PC-3 (cell line): ENCODE data around the gene SLC13A2. TPM values are rescaled to one million over a fixed set of nuclear protein-coding genes. Genes with fewer than 3 reads are reported as not detected.
"Not testable (repeated sequence)": the region's sequence is repeated elsewhere in the genome, so short reads cannot be mapped to it uniquely, and the experiment has no call there.

Source experiments
- ATAC-seq: fragments of 200-7000 bp; cut with Tn5 transposase; 2 replicates; pipeline ENCODE4 v1.9.1; 2020; ENCODE audit warnings: mild to moderate bottlenecking, moderate library complexity
- BruUV-seq: library from RNA; stranded (reverse); fragments of 400-500 nt; replicated peaks from 2 replicates; lab custom pipeline; 2021; lab: Mats Ljungman, UMichigan
- CTCF ChIA-PET: fragments of 300-600 bp; sonication (Branson Sonifier 250); formaldehyde crosslinking; loops from one replicate; lab custom pipeline; 2022; ENCODE audit warnings: antibody characterized with exemption; lab: Charles Lee
- POLR2A ChIA-PET: fragments of 300-600 bp; sonication (Branson Sonifier 250); formaldehyde crosslinking; loops from one replicate; lab custom pipeline; 2022; ENCODE audit warnings: antibody characterized with exemption; ENCODE audit not compliant: unreplicated experiment; lab: Charles Lee
- DNase-seq: peaks from one replicate; pipeline ENCODE4 v3.0.0-alpha.2; 2015
- H2AFZ ChIP-seq: fragments of 300-600 bp; sonication (generic); 2 replicates; pipeline ENCODE4 v1.6.0; 2016; ENCODE audit warnings: antibody characterized with exemption, low read length
- H3F3A ChIP-seq: fragments of 300-600 bp; sonication (generic); one replicate; pipeline ENCODE4 v1.6.0; 2017; ENCODE audit warnings: antibody characterized with exemption, low read length, control low read depth, mild to moderate bottlenecking; ENCODE audit not compliant: unreplicated experiment
- H3K27ac ChIP-seq: fragments of 300-600 bp; sonication (generic); 2 replicates; pipeline ENCODE4 v1.5.1; 2016; ENCODE audit warnings: mild to moderate bottlenecking, low read length
- H3K27me3 ChIP-seq: fragments of 300-600 bp; sonication (generic); 2 replicates; pipeline ENCODE4 v1.6.1; 2016; ENCODE audit warnings: low read length, mixed read lengths
- H3K36me3 ChIP-seq: fragments of 300-600 bp; sonication (generic); 2 replicates; pipeline ENCODE4 v1.6.1; 2016; ENCODE audit warnings: low read depth, mixed run types, low read length, mixed read lengths
- H3K4me1 ChIP-seq: fragments of 300-600 bp; sonication (generic); 2 replicates; pipeline ENCODE4 v1.5.1; 2016; ENCODE audit warnings: low read length; ENCODE audit not compliant: insufficient read depth
- H3K4me2 ChIP-seq: fragments of 300-600 bp; sonication (generic); 2 replicates; pipeline ENCODE4 v1.6.0; 2016; ENCODE audit warnings: low read length
- H3K4me3 ChIP-seq: fragments of 300-600 bp; sonication (generic); 2 replicates; pipeline ENCODE4 v1.5.1; 2016; ENCODE audit warnings: mild to moderate bottlenecking, low read length, mixed read lengths
- H3K79me2 ChIP-seq: fragments of 300-600 bp; sonication (generic); 2 replicates; pipeline ENCODE4 v1.6.1; 2017; ENCODE audit warnings: low read length, mixed read lengths
- H3K9ac ChIP-seq: fragments of 300-600 bp; sonication (generic); 2 replicates; pipeline ENCODE4 v1.6.0; 2016; ENCODE audit warnings: mild to moderate bottlenecking, low read length
- H3K9me2 ChIP-seq: fragments of 300-600 bp; sonication (generic); replicated peaks from 2 replicates; pipeline ENCODE4 v1.6.1; 2016; ENCODE audit warnings: mixed run types, low read length, mixed read lengths
- H3K9me3 ChIP-seq: fragments of 300-600 bp; sonication (generic); 2 replicates; pipeline ENCODE4 v1.6.1; 2016; ENCODE audit warnings: low read length, mixed read lengths
- H4K20me1 ChIP-seq: fragments of 300-600 bp; sonication (generic); 2 replicates; pipeline ENCODE4 v1.6.1; 2016; ENCODE audit warnings: low read length, mixed read lengths
- EZH2 ChIP-seq: fragments of 300-600 bp; sonication (generic); IDR thresholded peaks from one replicate; pipeline ENCODE4 v1.6.1; 2017; ENCODE audit warnings: antibody characterized with exemption, mild to moderate bottlenecking, low read length; ENCODE audit not compliant: unreplicated experiment
- EZH2phosphoT487 ChIP-seq: fragments of 300-600 bp; sonication (generic); IDR thresholded peaks from 2 replicates; pipeline ENCODE4 v1.6.1; 2018; ENCODE audit warnings: mild to moderate bottlenecking, antibody characterized with exemption, low read length, borderline replicate concordance
- intact Hi-C: fragments of 100-400 bp; cut with micrococcal nuclease; formaldehyde crosslinking; loops from 2 replicates; pipeline ENCODE4 v1.9.0; 2023
- total RNA-seq: library from RNA; depleted of rRNA; stranded (reverse); fragments of >200 nt; gene quantifications from 2 replicates; pipeline ENCODE4 v1.2.3, GENCODE V29; 2014
- TF ChIP-seq, protein P1 (sequence below): fragments of 300-600 bp; sonication (generic); conservative IDR thresholded peaks from 2 replicates; pipeline ENCODE4 v1.5.1; 2017; ENCODE audit warnings: antibody characterized with exemption, low read depth, mild to moderate bottlenecking, low read length

The SLC13A2 gene
- total RNA-seq, 1 experiment from 2014 or later = not detected

DNA sequence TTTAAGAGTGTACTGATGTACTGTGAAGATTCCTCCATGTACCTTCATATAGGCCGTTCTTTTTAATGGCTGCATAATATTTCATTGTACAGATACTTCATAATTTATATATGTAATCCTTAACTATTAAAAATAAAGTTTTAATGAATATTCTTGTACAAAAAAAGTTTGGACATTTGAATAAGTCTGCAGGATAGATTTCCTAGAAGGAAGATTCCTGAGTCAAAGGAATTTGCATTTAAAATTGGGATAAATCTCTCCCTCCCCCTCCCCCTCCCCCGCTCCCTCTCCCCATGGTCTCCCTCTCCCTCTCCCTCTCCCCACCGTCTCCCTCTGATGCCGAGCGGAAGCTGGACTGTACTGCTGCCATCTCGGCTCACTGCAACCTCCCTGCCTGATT is 15.6 kb upstream of the SLC13A2 start:
- no peaks in the 10 kb centered on the region for H3K9me3 ChIP-seq
- ChIA-PET CTCF (no interaction called here), POLR2A (no interaction called here)
- DNase-seq (no peak), ATAC-seq (no peak)
- TF ChIP-seq EZH2phosphoT487 (no peak), EZH2 (no peak)
- TF ChIP-seq, protein P1, sequence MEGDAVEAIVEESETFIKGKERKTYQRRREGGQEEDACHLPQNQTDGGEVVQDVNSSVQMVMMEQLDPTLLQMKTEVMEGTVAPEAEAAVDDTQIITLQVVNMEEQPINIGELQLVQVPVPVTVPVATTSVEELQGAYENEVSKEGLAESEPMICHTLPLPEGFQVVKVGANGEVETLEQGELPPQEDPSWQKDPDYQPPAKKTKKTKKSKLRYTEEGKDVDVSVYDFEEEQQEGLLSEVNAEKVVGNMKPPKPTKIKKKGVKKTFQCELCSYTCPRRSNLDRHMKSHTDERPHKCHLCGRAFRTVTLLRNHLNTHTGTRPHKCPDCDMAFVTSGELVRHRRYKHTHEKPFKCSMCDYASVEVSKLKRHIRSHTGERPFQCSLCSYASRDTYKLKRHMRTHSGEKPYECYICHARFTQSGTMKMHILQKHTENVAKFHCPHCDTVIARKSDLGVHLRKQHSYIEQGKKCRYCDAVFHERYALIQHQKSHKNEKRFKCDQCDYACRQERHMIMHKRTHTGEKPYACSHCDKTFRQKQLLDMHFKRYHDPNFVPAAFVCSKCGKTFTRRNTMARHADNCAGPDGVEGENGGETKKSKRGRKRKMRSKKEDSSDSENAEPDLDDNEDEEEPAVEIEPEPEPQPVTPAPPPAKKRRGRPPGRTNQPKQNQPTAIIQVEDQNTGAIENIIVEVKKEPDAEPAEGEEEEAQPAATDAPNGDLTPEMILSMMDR = no peak
- H3K27ac ChIP-seq = no peak overlapping the region
- H3K9ac ChIP-seq = no peak overlapping the region
- no peak overlapping the region for H3K4me3 ChIP-seq
- no peak overlapping the region for H2AFZ ChIP-seq
- H3K4me2 ChIP-seq = no peak overlapping the region
- no peaks in the 10 kb centered on the region; the same call in 1 of the 2 replicates for H3K27me3 ChIP-seq
- H3K36me3 ChIP-seq = no peaks in the 10 kb centered on the region
- H3F3A ChIP-seq = no peaks in the 10 kb centered on the region
- no TSS peak for BruUV-seq
- H3K9me2 ChIP-seq = no peaks in the 10 kb centered on the region
- H4K20me1 ChIP-seq = no peaks in the 10 kb centered on the region
- no peaks in the 10 kb centered on the region for H3K4me1 ChIP-seq
- intact Hi-C loops = no loop called here
- no peaks in the 10 kb centered on the region for H3K79me2 ChIP-seq

DNA sequence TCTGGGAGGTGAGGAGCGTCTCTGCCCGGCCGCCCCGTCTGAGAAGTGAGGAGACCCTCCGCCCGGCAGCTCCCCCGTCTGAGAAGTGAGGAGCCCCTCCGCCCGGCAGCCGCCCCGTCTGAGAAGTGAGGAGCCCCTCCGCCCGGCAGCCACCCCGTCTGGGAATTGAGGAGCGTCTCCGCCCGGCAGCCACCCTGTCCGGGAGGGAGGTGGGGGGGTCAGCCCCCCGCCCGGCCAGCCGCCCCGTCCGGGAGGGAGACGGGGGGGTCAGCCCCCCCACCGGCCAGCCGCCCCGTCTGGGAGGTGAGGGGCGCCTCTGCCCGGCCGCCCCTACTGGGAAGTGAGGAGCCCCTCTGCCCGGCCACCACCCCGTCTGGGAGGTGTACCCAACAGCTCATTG is 14.6 kb upstream of the SLC13A2 start:
- H3K4me1 ChIP-seq, H3K36me3 ChIP-seq, CTCF ChIA-PET, H3K27ac ChIP-seq, H3F3A ChIP-seq, H3K9me2 ChIP-seq, H2AFZ ChIP-seq, H3K4me3 ChIP-seq, ATAC-seq, DNase-seq, H4K20me1 ChIP-seq, H3K4me2 ChIP-seq, POLR2A ChIA-PET, H3K9ac ChIP-seq, intact Hi-C loops, H3K27me3 ChIP-seq, H3K9me3 ChIP-seq, BruUV-seq, H3K79me2 ChIP-seq: not testable (repeated sequence)

DNA sequence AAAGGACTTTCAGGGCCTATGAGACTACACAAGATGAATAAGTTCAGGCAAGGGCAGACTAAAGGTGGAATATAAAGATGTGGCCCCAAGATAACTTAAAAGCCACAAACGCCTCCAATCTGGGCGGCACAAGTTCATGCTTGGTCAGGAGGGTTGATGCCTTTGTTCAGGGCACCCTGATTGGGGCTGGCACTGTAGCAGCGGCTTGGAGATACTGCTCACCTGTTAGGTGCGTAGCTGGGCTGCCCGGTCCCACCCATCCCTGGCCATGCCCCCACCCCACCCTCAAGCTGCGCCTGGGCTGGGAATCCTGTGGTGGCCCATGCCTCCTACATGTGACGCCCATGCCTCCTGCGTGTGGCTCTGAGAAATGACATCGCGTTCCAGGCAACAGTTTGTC is 12.5 kb upstream of the SLC13A2 start:
- Histone ChIP-seq H3K4me3 (no peak overlapping the region), H3K79me2 (no peaks in the 10 kb centered on the region), H3K27ac (no peak overlapping the region), H3K4me2 (no peak overlapping the region), H3F3A (no peaks in the 10 kb centered on the region), H3K27me3 (no peaks in the 10 kb centered on the region; the same call in 1 of the 2 replicates), H3K36me3 (no peaks in the 10 kb centered on the region), H3K9ac (no peak overlapping the region), H3K4me1 (no peaks in the 10 kb centered on the region), H3K9me2 (no peaks in the 10 kb centered on the region), H3K9me3 (no peaks in the 10 kb centered on the region), H4K20me1 (no peaks in the 10 kb centered on the region), H2AFZ (no peak overlapping the region)
- intact Hi-C loops = no loop called here
- POLR2A ChIA-PET = no interaction called here
- BruUV-seq = no TSS peak
- DNase-seq (no peak), ATAC-seq (no peak)
- TF ChIP-seq EZH2 (no peak), EZH2phosphoT487 (no peak)
- TF ChIP-seq, protein P1 = no peak
- CTCF ChIA-PET = no interaction called here
